Gastrocnemius medialis (tissue), 4 donors: ENCODE data around the gene OXCT2. TPM values are rescaled to one million over a fixed set of nuclear protein-coding genes. Genes with fewer than 3 reads are reported as not detected.
"Not testable (repeated sequence)": the region's sequence is repeated elsewhere in the genome, so short reads cannot be mapped to it uniquely, and the experiment has no call there.

ENCODE experiments used
- ATAC-seq, 2 donors: fragments of 150-250 bp; one replicate each; pipeline ENCODE4 v1.9.1; 2016
- DNase-seq, 2 donors: peaks; one replicate each; pipeline ENCODE4 v3.0.0-alpha.2; 2019
- H3K27ac ChIP-seq, 4 donors: fragments of 200-600 bp; sonication (generic); 1 replicate in 1 of 4; 2 replicates in 3 of 4; pipeline ENCODE4 v1.5.1; 2016 to 2018; ENCODE audit warnings: mild to moderate bottlenecking in 2 of 4, moderate library complexity in 1 of 4
- H3K27me3 ChIP-seq, 3 donors: fragments of 200-600 bp; sonication (generic) in 2 of 3; 1 replicate in 1 of 3; 2 replicates in 2 of 3; pipeline versions ENCODE4 v1.5.1 to v1.6.0; 2016 to 2019; ENCODE audit warnings: mild to moderate bottlenecking in 1 of 3, moderate library complexity in 1 of 3
- H3K36me3 ChIP-seq, 2 donors: fragments of 200-600 bp; sonication (generic) in 1 of 2; one replicate each; pipeline ENCODE4 v1.5.1; 2017 to 2018
- H3K4me1 ChIP-seq, 2 donors: fragments of 200-600 bp; sonication (generic) in 1 of 2; one replicate each; pipeline ENCODE4 v1.5.1; 2016 to 2017; ENCODE audit warnings: mild to moderate bottlenecking in 2 of 2
- H3K4me3 ChIP-seq, 4 donors: fragments of 200-600 bp; sonication (generic) in 3 of 4; 1 replicate in 1 of 4; 2 replicates in 3 of 4; pipeline ENCODE4 v1.5.1; 2016 to 2019; ENCODE audit warnings: mild to moderate bottlenecking in 2 of 4
- H3K9me3 ChIP-seq, 3 donors: fragments of 200-600 bp; sonication (generic) in 2 of 3; 1 replicate in 1 of 3; 2 replicates in 2 of 3; pipeline ENCODE4 v1.5.1; 2016 to 2019
- CTCF ChIP-seq, 5 experiments: fragments of 450-650 bp in 3 of 5; fragments of 200-600 bp in 2 of 5; sonication (generic) in 2 of 5; IDR thresholded peaks in 4 of 5; conservative IDR thresholded peaks in 1 of 5; 1 replicate in 4 of 5; 2 replicates in 1 of 5; pipeline ENCODE4 v1.5.1; 2016 to 2019; ENCODE audit warnings: antibody characterized with exemption in 5 of 5, mild to moderate bottlenecking in 3 of 5, moderate library complexity in 3 of 5
- POLR2A ChIP-seq, 2 donors: fragments of 450-650 bp; IDR thresholded peaks; one replicate each; pipeline ENCODE4 v1.6.1; 2017; ENCODE audit warnings: antibody characterized with exemption in 2 of 2, mild to moderate bottlenecking in 2 of 2, moderate library complexity in 2 of 2
- in situ Hi-C, 4 donors: fragments of 200-750 bp; cut with MboI; loops; one replicate each; pipeline versions ENCODE4 v1.15.0 to v1.8.0; 2017; ENCODE audit warnings: low sequenced_read_pairs in 4 of 4
- intact Hi-C: fragments of 100-400 bp; cut with DNase I; formaldehyde crosslinking; loops from one replicate; pipeline ENCODE4 v1.15.1; 2023; ENCODE audit warnings: low total_unique reads
- total RNA-seq, 4 donors: library from RNA; depleted of rRNA; stranded (reverse); fragments of >200 nt; gene quantifications; one replicate each; pipeline versions ENCODE4 v1.1.0 to v1.2.3, GENCODE V29; 2016

OXCT2 gene
- total RNA-seq, 4 donors from 2014 or later: 0.86 TPM; not detected in 3

DNA sequence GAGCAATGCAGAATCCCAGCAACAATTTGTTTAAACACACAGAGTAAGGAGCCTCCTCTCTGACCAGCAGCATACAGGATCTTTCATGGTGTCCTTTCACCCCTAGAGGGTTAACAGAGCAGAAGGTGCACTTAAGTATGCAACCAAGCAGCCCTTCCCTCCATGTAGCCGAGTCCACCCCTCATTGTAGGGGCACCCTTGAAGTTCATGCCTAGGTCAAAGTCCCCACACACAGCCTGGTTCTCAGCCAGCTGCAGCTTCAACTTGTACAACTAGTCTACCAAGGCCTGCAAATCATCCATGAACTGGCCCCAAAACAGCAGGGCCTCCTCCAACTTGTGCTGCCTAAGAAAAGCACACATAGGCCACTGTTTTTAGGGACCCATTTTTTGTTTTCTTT lies 24.5 kb upstream of the OXCT2 start:
- intact Hi-C loops (no loop called here), in situ Hi-C loops (loop anchor here in 1 of 4 donors (10.0 kb wide), 1 partner anchor 191 kb away; no protein-coding TSS in a partner anchor)
- no peak for TF ChIP-seq POLR2A (IDR thresholded peaks at IDR 0.05)
- TF ChIP-seq CTCF (IDR thresholded peaks at IDR 0.05 in 4 of 5, conservative IDR thresholded peaks at IDR 0.05 in 1 of 5): no peak

DNA sequence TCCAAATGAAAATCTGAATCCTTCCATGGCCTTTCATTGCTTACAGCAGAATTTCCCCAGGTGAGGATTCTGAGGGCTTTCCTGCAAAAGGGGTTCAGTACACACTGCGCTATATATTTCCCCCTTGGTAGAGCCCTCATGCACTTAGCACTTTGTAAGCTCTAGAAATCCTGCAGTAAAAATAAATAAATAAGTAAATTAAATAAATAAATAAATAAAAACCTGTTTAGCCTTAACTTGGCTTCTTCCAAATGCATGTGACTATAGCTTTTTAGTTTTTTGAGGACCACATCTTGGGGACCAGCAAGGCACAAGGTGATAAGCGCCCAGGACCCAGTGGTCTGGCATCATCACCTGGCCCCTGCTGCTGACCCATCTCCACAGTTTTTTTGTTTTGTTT lies 20.7 kb upstream of the OXCT2 start:
- TF ChIP-seq POLR2A (IDR thresholded peaks at IDR 0.05) (no peak), CTCF (IDR thresholded peaks at IDR 0.05 in 4 of 5, conservative IDR thresholded peaks at IDR 0.05 in 1 of 5) (no peak)
- in situ Hi-C loops: loop anchor here in 1 of 4 donors (10.0 kb wide), 1 partner anchor 187 kb away; no protein-coding TSS in a partner anchor

More for the DNA sequence above, 24.5 kb upstream of the OXCT2 start:
- H3K36me3 ChIP-seq: no peaks in the 10 kb centered on the region
- H3K27ac ChIP-seq: no peak overlapping the region
- ATAC-seq: no peak
- H3K27me3 ChIP-seq: no peaks in the 10 kb centered on the region
- peaks cover 4 to 6% of the 10 kb centered on the region in 2 donors for H3K4me1 ChIP-seq
- H3K4me3 ChIP-seq: no peak overlapping the region
- no peak for DNase-seq
- H3K9me3 ChIP-seq: no peaks in the 10 kb centered on the region

DNA sequence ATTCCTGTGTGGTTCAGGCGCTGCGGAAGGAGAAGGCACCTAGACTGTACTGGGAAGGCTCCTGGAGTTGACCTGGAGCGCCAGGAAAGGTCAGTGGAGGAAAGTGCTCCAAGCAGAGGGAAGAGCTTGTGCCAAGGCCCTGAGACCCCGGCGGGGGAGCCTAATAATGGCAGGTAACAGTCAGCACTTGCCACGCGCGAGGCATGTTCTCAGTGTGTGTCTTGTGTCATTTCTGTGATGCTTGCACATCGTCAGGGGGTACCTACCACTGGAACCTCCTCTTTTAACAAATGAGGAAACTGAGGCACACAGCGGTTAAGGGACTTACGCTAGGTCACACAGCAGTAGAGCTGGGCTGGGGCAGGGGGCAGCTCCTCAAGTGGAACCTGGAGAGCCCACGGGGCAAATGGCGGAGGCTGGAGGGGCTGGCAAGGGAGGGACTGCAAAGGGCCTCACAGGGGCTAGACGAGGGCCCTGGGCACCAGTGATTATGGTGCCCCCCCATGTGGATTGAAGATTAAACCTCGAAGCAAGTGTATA lies 18.5 kb upstream of the OXCT2 start:
- in situ Hi-C loops: loop anchor here in 1 of 4 donors (10.0 kb wide), 1 partner anchor 185 kb away; no protein-coding TSS in a partner anchor
- DNase-seq (no peak), ATAC-seq (peak in 1 of 2 donors; percentile 16)
- intact Hi-C loops: no loop called here
- Histone ChIP-seq H3K36me3 (no peaks in the 10 kb centered on the region), H3K4me3 (peak overlapping the region in 3 of 4 donors; percentile 40 to 55 (median 47)), H3K27me3 (peaks cover 14 to 19% (median 15%) of the 10 kb centered on the region in 3 donors), H3K4me1 (no peaks in the 10 kb centered on the region), H3K9me3 (no peaks in the 10 kb centered on the region), H3K27ac (no peak overlapping the region)
- no peak for TF ChIP-seq POLR2A (IDR thresholded peaks at IDR 0.05)

More for the DNA sequence above, 20.7 kb upstream of the OXCT2 start:
- Histone ChIP-seq H3K27ac (no peak overlapping the region), H3K4me1 (no peaks in the 10 kb centered on the region), H3K36me3 (no peaks in the 10 kb centered on the region), H3K27me3 (peaks cover 14 to 19% (median 15%) of the 10 kb centered on the region in 3 donors), H3K9me3 (no peaks in the 10 kb centered on the region), H3K4me3 (no peak overlapping the region)
- intact Hi-C loops: no loop called here
- ATAC-seq: no peak
- no peak for DNase-seq

DNA sequence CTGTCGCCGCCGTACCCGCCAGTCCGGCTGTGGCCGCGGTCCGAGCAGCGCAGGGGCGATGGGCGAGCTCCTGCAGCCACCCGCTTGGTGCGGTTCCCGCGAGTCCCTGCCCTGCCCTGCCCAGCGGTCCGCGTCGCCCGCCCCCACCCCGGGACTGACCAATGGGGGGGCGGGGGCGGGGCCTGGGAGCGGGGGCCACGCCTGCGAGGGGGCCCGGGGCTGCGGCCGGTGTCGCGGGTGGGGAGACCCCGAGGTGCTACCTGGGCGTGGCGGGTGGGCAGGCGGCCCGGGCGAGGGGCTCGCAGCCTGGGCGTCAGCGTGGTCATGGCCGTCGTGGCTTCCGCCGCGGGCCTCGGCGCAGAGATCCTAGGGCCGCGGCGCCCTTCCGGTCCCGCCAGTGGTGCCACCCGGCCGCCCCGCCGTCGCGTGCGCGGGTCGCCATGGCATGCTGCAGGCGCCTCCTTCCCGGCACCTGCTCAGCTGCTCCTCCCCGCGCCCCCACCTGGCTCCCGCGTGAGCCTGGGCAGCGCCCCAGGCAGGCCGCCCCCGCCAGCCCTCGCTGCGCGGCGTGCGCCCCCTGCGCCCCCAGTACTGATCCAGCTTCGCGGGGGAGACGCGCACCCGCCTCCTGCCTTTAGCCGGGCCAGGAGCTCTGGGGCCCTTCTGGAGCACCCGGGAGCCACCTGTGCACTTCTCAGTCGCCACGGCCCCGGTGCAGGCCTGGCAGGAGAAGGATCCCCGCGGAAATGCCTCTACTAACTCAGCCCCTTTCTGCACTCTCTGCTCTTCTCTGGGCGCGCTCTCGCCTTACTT lies 17.8 kb upstream of the OXCT2 start, which contains the start of gene BMP8B:
Gene BMP8B, minus strand, starts transcription at position 108 of the 813 bp plus-strand sequence. CDS start 380 bp downstream, outside the sequence.
- TF ChIP-seq POLR2A (IDR thresholded peaks at IDR 0.05) (no peak), CTCF (IDR thresholded peaks at IDR 0.05 in 4 of 5, conservative IDR thresholded peaks at IDR 0.05 in 1 of 5) (no peak)
- ATAC-seq (peak; percentile 52 to 57), DNase-seq (peak in 1 of 2 donors; percentile 8)
- in situ Hi-C loops (no loop called here), intact Hi-C loops (no loop called here)
- Histone ChIP-seq H3K27me3 (peaks cover 14 to 19% (median 15%) of the 10 kb centered on the region in 3 donors), H3K4me1 (no peaks in the 10 kb centered on the region), H3K36me3 (no peaks in the 10 kb centered on the region), H3K4me3 (peak within 1 kb of the TSS; percentile 40 to 55 (median 46)), H3K27ac (no peak within 1 kb of the TSS), H3K9me3 (no peaks in the 10 kb centered on the region)

GRCh38 chr1:39788426-39788757 lies 17.2 kb upstream of the OXCT2 start:
- TF ChIP-seq POLR2A (IDR thresholded peaks at IDR 0.05) (no peak), CTCF (IDR thresholded peaks at IDR 0.05 in 4 of 5, conservative IDR thresholded peaks at IDR 0.05 in 1 of 5) (no peak)
- H3K27me3 ChIP-seq: peaks cover 14 to 19% (median 15%) of the 10 kb centered on the region in 3 donors
- no peak overlapping the region for H3K27ac ChIP-seq
- H3K4me3 ChIP-seq: peak overlapping the region; percentile 40 to 55 (median 46)
- no peaks in the 10 kb centered on the region for H3K36me3 ChIP-seq
- peak in 1 of 2 donors; percentile 9 for ATAC-seq
- no peaks in the 10 kb centered on the region for H3K4me1 ChIP-seq
- in situ Hi-C loops (no loop called here), intact Hi-C loops (no loop called here)
- DNase-seq: no peak
- H3K9me3 ChIP-seq: no peaks in the 10 kb centered on the region

DNA sequence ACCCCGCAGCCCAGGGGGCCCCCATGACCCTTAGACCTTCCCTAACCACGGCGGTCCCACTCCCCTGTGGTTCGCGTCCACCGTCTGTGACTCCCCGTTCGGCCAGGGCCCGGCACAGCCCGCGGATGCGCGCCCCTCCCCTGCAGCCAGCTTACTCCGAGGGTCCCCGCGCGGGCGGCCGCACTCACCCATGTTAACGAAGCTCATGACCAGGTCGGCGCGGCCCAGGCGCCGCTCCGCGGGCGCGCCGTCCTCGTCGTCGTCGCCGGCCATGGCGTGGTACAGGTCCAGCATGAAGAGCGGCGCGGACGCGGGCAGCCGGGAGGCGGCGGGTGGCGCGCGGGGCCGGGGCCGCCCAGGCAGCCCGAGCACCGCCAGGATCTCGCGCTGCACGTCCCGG lies 16.8 kb upstream of the OXCT2 start:
- intact Hi-C loops, H3K27ac ChIP-seq, DNase-seq, H3K36me3 ChIP-seq, in situ Hi-C loops, H3K4me3 ChIP-seq, H3K9me3 ChIP-seq, H3K4me1 ChIP-seq, ATAC-seq: not testable (repeated sequence)
- H3K27me3 ChIP-seq: peaks cover 14 to 19% (median 15%) of the 10 kb centered on the region in 3 donors
